SK-N-SH (cell line): ENCODE measurements around the gene TBCD.

Experiments
- CHD2 ChIP-seq: fragments of 150-350 bp; IDR thresholded peaks from 2 replicates; pipeline ENCODE4 v1.6.1; 2018; ENCODE audit warnings: low read length; ENCODE audit not compliant: partially characterized antibody
- ELF1 ChIP-seq: IDR thresholded peaks from 2 replicates; pipeline ENCODE4 v1.4.0; 2012
- FOSL2 ChIP-seq: IDR thresholded peaks from 2 replicates; pipeline ENCODE4 v1.4.0; 2012; ENCODE audit warnings: low read depth, mild to moderate bottlenecking, moderate library complexity, borderline replicate concordance
- JUND ChIP-seq: IDR thresholded peaks from 2 replicates; pipeline ENCODE4 v1.4.0; 2012
- NFIC ChIP-seq: IDR thresholded peaks from 2 replicates; pipeline ENCODE4 v1.4.0; 2012; ENCODE audit warnings: borderline replicate concordance
- RAD21 ChIP-seq: IDR thresholded peaks from 2 replicates; pipeline ENCODE4 v1.6.1; 2012; ENCODE audit warnings: mild to moderate bottlenecking, low read length
- RXRA ChIP-seq: IDR thresholded peaks from 2 replicates; pipeline ENCODE4 v1.4.0; 2012; ENCODE audit warnings: low read depth, mild to moderate bottlenecking, borderline replicate concordance
- TEAD4 ChIP-seq: IDR thresholded peaks from 2 replicates; pipeline ENCODE4 v1.4.0; 2012; ENCODE audit warnings: mild to moderate bottlenecking, borderline replicate concordance; ENCODE audit not compliant: insufficient read depth
- YY1 ChIP-seq: IDR thresholded peaks from 2 replicates; pipeline ENCODE4 v1.4.0; 2012; ENCODE audit warnings: low read depth, mild to moderate bottlenecking
- TF ChIP-seq, protein P1 (sequence below): fragments of 200-600 bp; sonication (generic); IDR thresholded peaks from 2 replicates; pipeline ENCODE4 v1.6.1; 2017; ENCODE audit warnings: antibody characterized with exemption, mild to moderate bottlenecking, moderate library complexity
- TF ChIP-seq, protein P2 (sequence below): IDR thresholded peaks from 2 replicates; pipeline ENCODE4 v1.4.0; 2012; ENCODE audit warnings: low read depth
- TF ChIP-seq, protein P3 (sequence below): fragments of 150-350 bp; IDR thresholded peaks from 2 replicates; pipeline ENCODE4 v1.6.1; 2017; ENCODE audit warnings: antibody characterized with exemption, low read length, low read depth, borderline replicate concordance

DNA sequence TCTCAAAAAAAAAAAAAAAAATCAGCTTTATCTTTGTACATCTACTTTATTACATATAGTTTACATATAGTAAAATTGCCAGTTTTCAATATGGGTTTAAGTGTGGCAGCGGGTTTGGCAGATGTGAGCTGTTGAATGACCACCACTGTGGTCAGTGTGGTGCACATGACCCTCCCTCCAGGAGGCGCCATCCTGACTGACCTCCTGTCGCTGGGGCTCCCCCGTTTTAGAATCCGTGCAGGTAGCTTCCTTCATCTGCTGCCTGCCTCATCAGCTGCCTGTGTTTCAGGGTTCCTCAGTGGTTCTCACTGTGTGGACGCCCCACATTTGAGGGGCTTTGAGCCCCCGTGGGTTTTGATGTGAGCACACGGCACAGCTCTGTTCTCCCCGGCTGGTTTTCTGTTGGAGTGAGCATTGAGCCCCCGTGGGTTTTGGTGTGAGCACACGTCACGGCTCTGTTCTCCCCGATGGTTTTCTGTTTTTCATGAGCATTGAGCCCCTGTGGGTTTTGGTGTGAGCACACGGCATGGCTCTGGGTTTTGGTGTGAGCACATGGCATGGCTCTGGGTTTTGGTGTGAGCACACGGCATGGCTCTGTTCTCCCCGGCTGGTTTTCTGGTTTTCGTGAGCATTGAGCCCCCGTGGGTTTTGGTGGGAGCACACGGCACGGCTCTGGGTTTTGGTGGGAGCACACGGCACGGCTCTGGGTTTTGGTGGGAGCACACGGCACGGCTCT, 145.8 kb downstream of the TBCD start:
- TF ChIP-seq, protein P1, sequence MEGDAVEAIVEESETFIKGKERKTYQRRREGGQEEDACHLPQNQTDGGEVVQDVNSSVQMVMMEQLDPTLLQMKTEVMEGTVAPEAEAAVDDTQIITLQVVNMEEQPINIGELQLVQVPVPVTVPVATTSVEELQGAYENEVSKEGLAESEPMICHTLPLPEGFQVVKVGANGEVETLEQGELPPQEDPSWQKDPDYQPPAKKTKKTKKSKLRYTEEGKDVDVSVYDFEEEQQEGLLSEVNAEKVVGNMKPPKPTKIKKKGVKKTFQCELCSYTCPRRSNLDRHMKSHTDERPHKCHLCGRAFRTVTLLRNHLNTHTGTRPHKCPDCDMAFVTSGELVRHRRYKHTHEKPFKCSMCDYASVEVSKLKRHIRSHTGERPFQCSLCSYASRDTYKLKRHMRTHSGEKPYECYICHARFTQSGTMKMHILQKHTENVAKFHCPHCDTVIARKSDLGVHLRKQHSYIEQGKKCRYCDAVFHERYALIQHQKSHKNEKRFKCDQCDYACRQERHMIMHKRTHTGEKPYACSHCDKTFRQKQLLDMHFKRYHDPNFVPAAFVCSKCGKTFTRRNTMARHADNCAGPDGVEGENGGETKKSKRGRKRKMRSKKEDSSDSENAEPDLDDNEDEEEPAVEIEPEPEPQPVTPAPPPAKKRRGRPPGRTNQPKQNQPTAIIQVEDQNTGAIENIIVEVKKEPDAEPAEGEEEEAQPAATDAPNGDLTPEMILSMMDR = no peak; the same call in 1 of the 2 replicates
- TF ChIP-seq, protein P2, sequence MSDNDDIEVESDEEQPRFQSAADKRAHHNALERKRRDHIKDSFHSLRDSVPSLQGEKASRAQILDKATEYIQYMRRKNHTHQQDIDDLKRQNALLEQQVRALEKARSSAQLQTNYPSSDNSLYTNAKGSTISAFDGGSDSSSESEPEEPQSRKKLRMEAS = no peak
- TF ChIP-seq RAD21 (no peak), TEAD4 (no peak), FOSL2 (no peak), NFIC (no peak), JUND (no peak), CHD2 (no peak), YY1 (no peak), RXRA (no peak), ELF1 (no peak)
- TF ChIP-seq, protein P3, sequence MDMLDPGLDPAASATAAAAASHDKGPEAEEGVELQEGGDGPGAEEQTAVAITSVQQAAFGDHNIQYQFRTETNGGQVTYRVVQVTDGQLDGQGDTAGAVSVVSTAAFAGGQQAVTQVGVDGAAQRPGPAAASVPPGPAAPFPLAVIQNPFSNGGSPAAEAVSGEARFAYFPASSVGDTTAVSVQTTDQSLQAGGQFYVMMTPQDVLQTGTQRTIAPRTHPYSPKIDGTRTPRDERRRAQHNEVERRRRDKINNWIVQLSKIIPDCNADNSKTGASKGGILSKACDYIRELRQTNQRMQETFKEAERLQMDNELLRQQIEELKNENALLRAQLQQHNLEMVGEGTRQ = no peak
